K562 (cell line): ENCODE measurements around the gene NDOR1. TPM values are rescaled to one million over a fixed set of nuclear protein-coding genes. Genes with fewer than 3 reads are reported as not detected.
A peak's percentile ranks its signal among the peaks of the same experiment; 100 is the strongest.

Experiments
- BCOR ChIP-seq: fragments of 450-650 bp; IDR thresholded peaks from 2 replicates; pipeline ENCODE4 v1.6.1; 2016
- CBFA2T2 ChIP-seq: fragments of 450-650 bp; conservative IDR thresholded peaks from 2 replicates; pipeline ENCODE4 v1.6.1; 2017; ENCODE audit warnings: mild to moderate bottlenecking
- CEBPG ChIP-seq, 3 experiments: fragments of 200-800 bp in 1 of 3; sonication (Bioruptor generic) in 1 of 3; sonication (generic) in 1 of 3; formaldehyde crosslinking in 1 of 3; IDR thresholded peaks in 2 of 3; conservative IDR thresholded peaks in 1 of 3; 2 replicates each; pipeline versions ENCODE4 v1.6.1 to v1.8.0; 2016 to 2022; ENCODE audit warnings: missing compliant biosample characterization in 2 of 3, missing genetic modification characterization in 2 of 3, mild to moderate bottlenecking in 1 of 3, missing genetic modification reagents in 1 of 3
- CGGBP1 ChIP-seq: fragments of 250-450 bp; sonication (Bioruptor Pico); IDR thresholded peaks from 2 replicates; pipeline ENCODE4 v1.9.0; 2021; ENCODE audit warnings: mild to moderate bottlenecking
- CXXC5 ChIP-seq: fragments of 250-450 bp; sonication (Bioruptor Pico); IDR thresholded peaks from 2 replicates; pipeline ENCODE4 v1.8.0; 2022; ENCODE audit warnings: inconsistent platforms, mild to moderate bottlenecking, moderate library complexity
- HDAC8 ChIP-seq: fragments of 450-650 bp; IDR thresholded peaks from 2 replicates; pipeline ENCODE4 v1.6.1; 2016; ENCODE audit warnings: mild to moderate bottlenecking, missing genetic modification characterization, moderate library complexity, missing compliant biosample characterization
- JUN ChIP-seq, 2 experiments: sonication (generic) in 1 of 2; formaldehyde crosslinking in 1 of 2; IDR thresholded peaks; 2 replicates each; pipeline versions ENCODE4 v1.6.1 to v1.8.0; 2012 to 2022; ENCODE audit warnings: borderline replicate concordance in 2 of 2, mild to moderate bottlenecking in 2 of 2, improper control_type of control experiment in 1 of 2, low read depth in 1 of 2, low read length in 1 of 2, missing genetic modification reagents in 1 of 2
- NRF1 ChIP-seq, 2 experiments: fragments of 450-650 bp; IDR thresholded peaks in 1 of 2; conservative IDR thresholded peaks in 1 of 2; 2 replicates each; pipeline ENCODE4 v1.6.1; 2014; ENCODE audit warnings: mild to moderate bottlenecking in 2 of 2
- PCBP2 ChIP-seq: fragments of 200-400 bp; formaldehyde crosslinking; IDR thresholded peaks from 2 replicates; pipeline ENCODE4 v1.6.1; 2018; ENCODE audit warnings: low read length, low read depth, mild to moderate bottlenecking, moderate library complexity; ENCODE audit not compliant: poor library complexity, severe bottlenecking
- PHF21A ChIP-seq: fragments of 450-650 bp; IDR thresholded peaks from 2 replicates; pipeline ENCODE4 v1.6.1; 2017; ENCODE audit warnings: low read depth, borderline replicate concordance
- POLR2A ChIP-seq: fragments of 450-650 bp; conservative IDR thresholded peaks from 2 replicates; pipeline ENCODE4 v1.6.1; 2016
- RBM14 ChIP-seq: fragments of 200-400 bp; formaldehyde crosslinking; IDR thresholded peaks from 2 replicates; pipeline ENCODE4 v1.6.1; 2018; ENCODE audit warnings: low read depth, mild to moderate bottlenecking, low read length, moderate library complexity, borderline replicate concordance; ENCODE audit not compliant: insufficient read depth
- SMAD4 ChIP-seq: fragments of 250-450 bp; sonication (Bioruptor Pico); conservative IDR thresholded peaks from 2 replicates; pipeline ENCODE4 v1.8.0; 2021; ENCODE audit warnings: inconsistent platforms, mild to moderate bottlenecking, moderate library complexity
- SMC3 ChIP-seq: conservative IDR thresholded peaks from 2 replicates; pipeline ENCODE4 v1.6.1; 2011; ENCODE audit warnings: low read depth, low read length, improper control_type of control experiment; ENCODE audit not compliant: insufficient read depth
- SRSF3 ChIP-seq: fragments of 200-400 bp; formaldehyde crosslinking; IDR thresholded peaks from 2 replicates; pipeline ENCODE4 v1.6.1; 2016; ENCODE audit warnings: mild to moderate bottlenecking, low read length, moderate library complexity; ENCODE audit not compliant: insufficient read depth
- TCFL5 ChIP-seq: fragments of 250-450 bp; sonication (Bioruptor Pico); conservative IDR thresholded peaks from 2 replicates; pipeline ENCODE4 v1.6.1; 2021; ENCODE audit warnings: mild to moderate bottlenecking, moderate library complexity, matching md5 sums
- ZNF121 ChIP-seq: sonication (generic); formaldehyde crosslinking; conservative IDR thresholded peaks from 2 replicates; pipeline ENCODE4 v1.8.0; 2022; ENCODE audit warnings: missing genetic modification reagents
- ZNF23 ChIP-seq: fragments of 250-450 bp; sonication (Bioruptor Pico); IDR thresholded peaks from 2 replicates; pipeline ENCODE4 v1.4.0; 2020; ENCODE audit warnings: mild to moderate bottlenecking
- ZNF41 ChIP-seq: fragments of 250-450 bp; sonication (Bioruptor Pico); conservative IDR thresholded peaks from 2 replicates; pipeline ENCODE4 v1.4.0; 2020; ENCODE audit warnings: mild to moderate bottlenecking
- ZNF551 ChIP-seq: fragments of 250-450 bp; sonication (Bioruptor Pico); IDR thresholded peaks from 2 replicates; pipeline ENCODE4 v1.5.0; 2021; ENCODE audit warnings: mild to moderate bottlenecking, moderate library complexity
- polyA plus RNA-seq, 8 experiments: library from polyadenylated mRNA; depleted of rRNA in 4 of 8; stranded (reverse) in 5 of 8; unstranded in 3 of 8; fragments of >200 nt; fragmentation: Nextera tagmentation in 2 of 8; fragmentation: Illumina TruSeq in 1 of 8; extraction: Ambion mirVana in 2 of 8; extraction: Trizol in 1 of 8; gene quantifications; 2 replicates each; pipeline versions ENCODE4 v1.2.1 to v1.2.3, GENCODE V29; 2011 to 2014; ENCODE audit warnings: inconsistent platforms in 1 of 8, missing spikeins in 1 of 8
- total RNA-seq, 7 experiments: library from RNA; depleted of rRNA in 6 of 7; stranded (reverse); fragments of >200 nt in 6 of 7; fragmentation: Illumina TruSeq in 2 of 7; extraction: Trizol in 2 of 7; gene quantifications; 2 replicates each; pipeline versions ENCODE4 v1.2.1 to v1.2.3, GENCODE V29; 2011 to 2021; ENCODE audit warnings: low replicate concordance in 1 of 7
- TF ChIP-seq, protein P1 (sequence below): fragments of 450-650 bp; IDR thresholded peaks from 2 replicates; pipeline ENCODE4 v1.7.1; 2018; ENCODE audit warnings: mild to moderate bottlenecking, low read depth; ENCODE audit not compliant: partially characterized antibody
- TF ChIP-seq, protein P2 (sequence below): sonication (generic); formaldehyde crosslinking; IDR thresholded peaks from 2 replicates; pipeline ENCODE4 v1.8.0; 2022; ENCODE audit warnings: mild to moderate bottlenecking, missing genetic modification reagents

Gene NDOR1
- total and polyA plus RNA-seq, 9 of the 15 experiments (the other 6 are each of a cell fraction or from before 2014, with no cell fraction given) = 0.06 to 36.9 (median 6.9) TPM

DNA sequence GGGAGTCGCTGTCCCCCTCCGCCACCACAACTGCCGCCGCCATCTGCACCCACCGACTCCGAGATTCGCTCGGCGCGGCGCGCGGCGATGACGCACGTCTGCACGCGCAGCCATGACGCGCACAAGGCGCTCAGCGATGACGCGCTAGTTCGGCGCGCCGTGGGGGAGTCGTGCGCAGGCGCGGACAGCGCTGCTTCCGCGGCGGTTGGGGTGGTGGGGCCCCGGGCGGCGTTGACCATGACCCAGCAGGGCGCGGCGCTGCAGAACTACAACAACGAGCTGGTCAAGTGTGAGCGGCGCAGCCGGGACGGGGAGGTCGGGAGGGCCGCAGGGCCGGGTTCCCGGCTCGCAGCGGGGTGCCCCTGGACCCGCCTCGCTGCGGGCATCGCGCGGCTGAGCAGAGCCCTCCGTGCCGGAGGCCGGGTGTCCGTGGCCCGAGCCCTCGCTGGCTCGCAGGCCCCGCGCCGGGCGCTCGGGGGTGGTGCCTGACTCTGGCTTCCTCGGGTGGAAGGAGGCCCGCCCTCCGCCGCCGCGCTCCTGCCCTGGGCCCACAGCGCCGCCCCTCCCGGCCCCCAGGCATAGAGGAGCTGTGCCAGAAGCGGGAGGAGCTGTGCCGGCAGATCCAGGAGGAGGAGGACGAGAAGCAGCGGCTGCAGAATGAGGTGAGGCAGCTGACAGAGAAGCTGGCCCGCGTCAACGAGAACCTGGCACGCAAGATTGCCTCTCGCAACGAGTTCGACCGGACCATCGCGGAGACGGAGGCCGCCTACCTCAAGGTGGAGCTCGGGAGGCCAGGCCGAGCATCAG lies 16.8 kb upstream of the NDOR1 start, which contains the start of the genes ANAPC2 and SSNA1 (continued):
- TF ChIP-seq, protein P1, sequence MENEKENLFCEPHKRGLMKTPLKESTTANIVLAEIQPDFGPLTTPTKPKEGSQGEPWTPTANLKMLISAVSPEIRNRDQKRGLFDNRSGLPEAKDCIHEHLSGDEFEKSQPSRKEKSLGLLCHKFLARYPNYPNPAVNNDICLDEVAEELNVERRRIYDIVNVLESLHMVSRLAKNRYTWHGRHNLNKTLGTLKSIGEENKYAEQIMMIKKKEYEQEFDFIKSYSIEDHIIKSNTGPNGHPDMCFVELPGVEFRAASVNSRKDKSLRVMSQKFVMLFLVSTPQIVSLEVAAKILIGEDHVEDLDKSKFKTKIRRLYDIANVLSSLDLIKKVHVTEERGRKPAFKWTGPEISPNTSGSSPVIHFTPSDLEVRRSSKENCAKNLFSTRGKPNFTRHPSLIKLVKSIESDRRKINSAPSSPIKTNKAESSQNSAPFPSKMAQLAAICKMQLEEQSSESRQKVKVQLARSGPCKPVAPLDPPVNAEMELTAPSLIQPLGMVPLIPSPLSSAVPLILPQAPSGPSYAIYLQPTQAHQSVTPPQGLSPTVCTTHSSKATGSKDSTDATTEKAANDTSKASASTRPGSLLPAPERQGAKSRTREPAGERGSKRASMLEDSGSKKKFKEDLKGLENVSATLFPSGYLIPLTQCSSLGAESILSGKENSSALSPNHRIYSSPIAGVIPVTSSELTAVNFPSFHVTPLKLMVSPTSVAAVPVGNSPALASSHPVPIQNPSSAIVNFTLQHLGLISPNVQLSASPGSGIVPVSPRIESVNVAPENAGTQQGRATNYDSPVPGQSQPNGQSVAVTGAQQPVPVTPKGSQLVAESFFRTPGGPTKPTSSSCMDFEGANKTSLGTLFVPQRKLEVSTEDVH = peak; percentile 96
- peak; percentile 60 for TF ChIP-seq SMC3
- TF ChIP-seq ZNF551 (CRISPR knock-in tag) = no peak
- TF ChIP-seq PCBP2 = no peak
- TF ChIP-seq ZNF41 (CRISPR knock-in tag) = no peak
- TF ChIP-seq CGGBP1 (CRISPR knock-in tag) = peak; percentile 35; the same call in 1 of the 2 replicates
- TF ChIP-seq BCOR = peak; percentile 57
- no peak for TF ChIP-seq ZNF23 (CRISPR knock-in tag)
- no peak for TF ChIP-seq ZNF121
- no peak for TF ChIP-seq PHF21A
- peak; percentile 68; the same call in 1 of the 2 replicates for TF ChIP-seq SMAD4 (CRISPR knock-in tag)
- no peak for TF ChIP-seq CEBPG (CRISPR knock-in tag; IDR thresholded peaks at IDR 0.05)
- no peak for TF ChIP-seq CEBPG (tag; conservative IDR thresholded peaks at IDR 0.05 in 1 of 2, IDR thresholded peaks at IDR 0.05 in 1 of 2)
- peak; percentile 95 to 97 for TF ChIP-seq NRF1 (conservative IDR thresholded peaks at IDR 0.05 in 1 of 2, IDR thresholded peaks at IDR 0.05 in 1 of 2)
- no peak for TF ChIP-seq SRSF3
- peak; percentile 94 for TF ChIP-seq CXXC5 (CRISPR knock-in tag)
- TF ChIP-seq JUN (IDR thresholded peaks at IDR 0.05; ENCODE audit: borderline replicate concordance, low read depth, low read length) = peak; percentile 69; the same call in 1 of the 2 replicates
- TF ChIP-seq JUN (CRISPR knock-in tag; IDR thresholded peaks at IDR 0.05; ENCODE audit: borderline replicate concordance) = no peak
- TF ChIP-seq RBM14 = no peak
- TF ChIP-seq HDAC8 (tag) = 0 out of 2 replicates have a peak, but pooled peaks have one; percentile 30
- TF ChIP-seq CBFA2T2 = no peak
- TF ChIP-seq, protein P2, sequence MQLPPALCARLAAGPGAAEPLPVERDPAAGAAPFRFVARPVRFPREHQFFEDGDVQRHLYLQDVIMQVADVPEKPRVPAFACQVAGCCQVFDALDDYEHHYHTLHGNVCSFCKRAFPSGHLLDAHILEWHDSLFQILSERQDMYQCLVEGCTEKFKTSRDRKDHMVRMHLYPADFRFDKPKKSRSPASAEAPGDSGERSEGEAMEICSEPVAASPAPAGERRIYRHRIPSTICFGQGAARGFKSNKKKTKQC (CRISPR knock-in tag) = 0 out of 2 replicates have a peak, but pooled peaks have one; percentile 42
- no peak for TF ChIP-seq TCFL5
- peak; percentile 82 for TF ChIP-seq POLR2A
